Astrocyte (in vitro differentiated cells and primary cell): ENCODE results near the gene APMAP. TPM values are rescaled to one million over a fixed set of nuclear protein-coding genes. Genes with fewer than 3 reads are reported as not detected.

Experiments used
- DNase-seq: peaks from one replicate; pipeline ENCODE4 v3.0.0-alpha.2; 2010; ENCODE audit warnings: low read depth
- FAIRE-seq: peaks from 2 replicates; lab custom pipeline; 2011; peaks lifted over from hg19 to GRCh38; lab: Jason Lieb, UNC
- H2AFZ ChIP-seq: 2 replicates; pipeline ENCODE4 v1.6.0; 2012; ENCODE audit warnings: low read depth, low read length, inconsistent platforms
- H3K27ac ChIP-seq: 2 replicates; pipeline ENCODE4 v1.5.1; 2011; ENCODE audit warnings: low read depth, low read length, inconsistent platforms
- H3K27me3 ChIP-seq: 2 replicates; pipeline ENCODE4 v1.6.0; 2011; ENCODE audit warnings: low read length, inconsistent platforms; ENCODE audit not compliant: insufficient read depth
- H3K36me3 ChIP-seq: 2 replicates; pipeline ENCODE4 v1.5.1; 2011; ENCODE audit warnings: low read length, inconsistent platforms; ENCODE audit not compliant: insufficient read depth
- H3K4me1 ChIP-seq: 2 replicates; pipeline ENCODE4 v1.5.1; 2011; ENCODE audit warnings: low read length, inconsistent platforms; ENCODE audit not compliant: insufficient read depth
- H3K4me2 ChIP-seq: 2 replicates; pipeline ENCODE4 v1.6.0; 2012; ENCODE audit warnings: low read length, inconsistent platforms
- H3K4me3 ChIP-seq: 2 replicates; pipeline ENCODE4 v1.5.1; 2011; ENCODE audit warnings: low read depth, mild to moderate bottlenecking, low read length, inconsistent platforms; ENCODE audit not compliant: insufficient read depth
- H3K79me2 ChIP-seq: 2 replicates; pipeline ENCODE4 v1.6.0; 2012; ENCODE audit warnings: mild to moderate bottlenecking, low read length, inconsistent platforms; ENCODE audit not compliant: insufficient read depth
- H3K9ac ChIP-seq: 2 replicates; pipeline ENCODE4 v1.6.0; 2012; ENCODE audit warnings: mild to moderate bottlenecking, low read length, inconsistent platforms
- H3K9me3 ChIP-seq: 2 replicates; pipeline ENCODE4 v1.5.1; 2012; ENCODE audit warnings: low read depth, mild to moderate bottlenecking, low read length, inconsistent platforms; ENCODE audit not compliant: insufficient read depth
- H4K20me1 ChIP-seq: 2 replicates; pipeline ENCODE4 v1.6.0; 2012; ENCODE audit warnings: low read length, inconsistent platforms; ENCODE audit not compliant: insufficient read depth
- H3K27ac Mint-ChIP-seq: one replicate; pipeline ENCODE4 v1.8.0; 2021; ENCODE audit warnings: mild to moderate bottlenecking, mixed read lengths; ENCODE audit not compliant: unreplicated experiment
- H3K27me3 Mint-ChIP-seq: one replicate; pipeline ENCODE4 v1.8.0; 2021; ENCODE audit warnings: low read depth, mixed read lengths; ENCODE audit not compliant: unreplicated experiment
- H3K36me3 Mint-ChIP-seq: one replicate; pipeline ENCODE4 v1.8.0; 2021; ENCODE audit warnings: low read depth, mixed read lengths; ENCODE audit not compliant: unreplicated experiment
- H3K4me1 Mint-ChIP-seq: one replicate; pipeline ENCODE4 v1.8.0; 2021; ENCODE audit warnings: low read depth, mixed read lengths; ENCODE audit not compliant: unreplicated experiment
- H3K4me3 Mint-ChIP-seq: one replicate; pipeline ENCODE4 v1.8.0; 2021; ENCODE audit warnings: mild to moderate bottlenecking, moderate library complexity, mixed read lengths; ENCODE audit not compliant: unreplicated experiment
- H3K9me3 Mint-ChIP-seq: one replicate; pipeline ENCODE4 v1.8.0; 2021; ENCODE audit warnings: mild to moderate bottlenecking, mixed read lengths; ENCODE audit not compliant: unreplicated experiment
- CTCF ChIP-seq: IDR thresholded peaks from 2 replicates; pipeline ENCODE4 v1.5.1; 2011; ENCODE audit warnings: low read depth, mild to moderate bottlenecking, inconsistent platforms, low read length, moderate library complexity; ENCODE audit not compliant: insufficient read depth
- EZH2 ChIP-seq: IDR thresholded peaks from 2 replicates; pipeline ENCODE4 v1.6.1; 2012; ENCODE audit warnings: mild to moderate bottlenecking, low read length, inconsistent platforms; ENCODE audit not compliant: insufficient read depth
- total RNA-seq: library from RNA; stranded (reverse); gene quantifications from 2 replicates; pipeline ENCODE4 v1.2.1, GENCODE V29; 2021

The APMAP gene
- total RNA-seq, 1 donor from 2014 or later, result 110 TPM

DNA sequence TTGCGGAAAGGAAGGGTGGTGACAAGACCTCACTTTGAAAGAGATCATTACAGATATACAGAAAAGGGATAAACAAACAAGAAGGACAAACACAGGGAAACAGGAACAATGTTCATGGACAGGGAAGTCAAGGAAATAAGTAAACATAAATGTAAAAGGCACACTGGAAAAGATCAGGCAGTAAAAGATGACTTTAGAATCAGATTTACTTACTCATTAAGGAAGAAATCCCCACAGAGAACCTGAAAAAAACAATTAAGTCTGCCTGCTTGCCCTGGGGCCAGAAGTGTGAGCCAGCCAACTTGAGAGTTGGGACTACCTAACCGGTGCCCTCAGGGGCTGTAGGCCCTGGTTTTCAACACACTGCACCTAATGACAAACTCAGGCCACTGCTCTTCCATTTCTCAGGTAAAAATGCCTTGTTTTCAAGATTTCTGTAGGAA lies 1.7 kb downstream of the APMAP start:
- Mint-ChIP-seq H3K27ac (no peak overlapping the region), H3K9me3 (no peaks in the 10 kb centered on the region), H3K4me3 (peak overlapping the region; percentile 96), H3K27me3 (no peaks in the 10 kb centered on the region), H3K4me1 (peaks cover 17% of the 10 kb centered on the region), H3K36me3 (peaks cover 2% of the 10 kb centered on the region)
- H3K9ac ChIP-seq, result no peak overlapping the region
- no peak overlapping the region for H3K27ac ChIP-seq
- H3K9me3 ChIP-seq, result no peaks in the 10 kb centered on the region
- no peaks in the 10 kb centered on the region for H3K27me3 ChIP-seq
- no peak overlapping the region for H3K4me3 ChIP-seq
- H2AFZ ChIP-seq, result no peak overlapping the region
- TF ChIP-seq EZH2 (no peak), CTCF (no peak)
- DNase-seq (no peak), FAIRE-seq (no peak)
- peak overlapping the region; percentile 98 for H3K4me2 ChIP-seq
- H3K79me2 ChIP-seq, result peaks cover 64% of the 10 kb centered on the region
- peaks cover 11% of the 10 kb centered on the region for H3K4me1 ChIP-seq
- H3K36me3 ChIP-seq, result no peaks in the 10 kb centered on the region
- peaks cover 50% of the 10 kb centered on the region for H4K20me1 ChIP-seq

GRCh38 chr20:24989162-24989561 lies 3.4 kb downstream of the APMAP start:
- H3K9me3 Mint-ChIP-seq, result no peaks in the 10 kb centered on the region
- Histone ChIP-seq H3K27me3 (no peaks in the 10 kb centered on the region), H3K79me2 (peaks cover 77% of the 10 kb centered on the region), H3K27ac (no peak overlapping the region), H3K4me3 (no peak overlapping the region), H3K36me3 (no peaks in the 10 kb centered on the region), H2AFZ (no peak overlapping the region), H3K4me2 (no peak overlapping the region), H4K20me1 (peaks cover 67% of the 10 kb centered on the region), H3K9ac (no peak overlapping the region), H3K9me3 (no peaks in the 10 kb centered on the region), H3K4me1 (peaks cover 7% of the 10 kb centered on the region)
- no peak overlapping the region for H3K27ac Mint-ChIP-seq
- peaks cover 2% of the 10 kb centered on the region for H3K36me3 Mint-ChIP-seq
- H3K4me1 Mint-ChIP-seq, result peaks cover 17% of the 10 kb centered on the region
- H3K4me3 Mint-ChIP-seq, result no peak overlapping the region
- no peak for TF ChIP-seq CTCF
- no peak for TF ChIP-seq EZH2
- H3K27me3 Mint-ChIP-seq, result no peaks in the 10 kb centered on the region
- no peak for FAIRE-seq
- no peak for DNase-seq

- Mint-ChIP-seq H3K4me1 (peaks cover 13% of the 10 kb centered on the region), H3K27me3 (no peaks in the 10 kb centered on the region), H3K4me3 (no peak overlapping the region), H3K9me3 (no peaks in the 10 kb centered on the region), H3K36me3 (peaks cover 2% of the 10 kb centered on the region), H3K27ac (no peak overlapping the region)
- Histone ChIP-seq H3K36me3 (no peaks in the 10 kb centered on the region), H3K4me2 (no peak overlapping the region), H3K27me3 (no peaks in the 10 kb centered on the region), H3K9me3 (no peaks in the 10 kb centered on the region), H3K79me2 (peaks cover 77% of the 10 kb centered on the region), H3K9ac (no peak overlapping the region), H2AFZ (no peak overlapping the region), H3K27ac (no peak overlapping the region), H3K4me3 (no peak overlapping the region), H3K4me1 (peaks cover 7% of the 10 kb centered on the region), H4K20me1 (peaks cover 73% of the 10 kb centered on the region)
- TF ChIP-seq CTCF, result no peak
- FAIRE-seq, result no peak
- no peak for DNase-seq
These were observed 4.4 kb downstream of the APMAP start for GRCh38 chr20:24987873-24988835.
